Ramos (cell line): ENCODE measurements around the gene RAB33A.

Experiments used
- in situ Hi-C: fragments of 300-500 bp; cut with MboI; formaldehyde crosslinking; loops from one replicate; pipeline ENCODE4 v1.14.3; 2022; ENCODE audit warnings: low sequenced_read_pairs; ENCODE audit not compliant: unreplicated experiment

Gene RAB33A

DNA sequence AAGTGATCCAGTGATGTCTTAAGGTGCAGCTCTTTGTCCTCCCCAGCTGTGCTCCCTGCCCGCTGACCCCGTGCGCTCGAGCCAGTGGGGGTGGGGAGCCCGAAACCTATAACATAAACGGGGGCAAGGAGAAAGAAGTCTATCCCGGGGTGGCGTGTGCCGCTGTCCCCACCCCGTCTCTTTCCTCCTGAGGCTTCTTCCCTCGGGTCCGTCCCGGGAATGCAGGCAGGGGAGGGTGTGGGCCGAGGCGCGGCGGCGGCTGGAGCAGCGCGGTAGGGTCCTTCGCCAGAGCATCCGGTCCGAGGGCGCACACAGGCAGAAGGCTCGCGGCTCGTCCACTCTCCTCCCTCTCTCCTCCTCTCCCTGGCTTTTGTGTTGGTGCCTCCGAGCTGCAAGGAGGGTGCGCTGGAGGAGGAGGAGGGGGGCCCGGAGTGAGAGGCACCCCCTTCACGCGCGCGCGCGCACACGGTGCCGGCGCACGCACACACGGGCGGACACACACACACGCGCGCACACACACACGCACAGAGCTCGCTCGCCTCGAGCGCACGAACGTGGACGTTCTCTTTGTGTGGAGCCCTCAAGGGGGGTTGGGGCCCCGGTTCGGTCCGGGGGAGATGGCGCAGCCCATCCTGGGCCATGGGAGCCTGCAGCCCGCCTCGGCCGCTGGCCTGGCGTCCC lies at the start of gene RAB33A:
Gene RAB33A, plus strand, starts transcription at position 517 of the 681 bp plus-strand sequence. Its CDS starts 101 bp downstream, at position 618.
- in situ Hi-C loops: loop anchor here (10.0 kb wide), 1 partner anchor 87 kb away; no protein-coding TSS in a partner anchor

DNA sequence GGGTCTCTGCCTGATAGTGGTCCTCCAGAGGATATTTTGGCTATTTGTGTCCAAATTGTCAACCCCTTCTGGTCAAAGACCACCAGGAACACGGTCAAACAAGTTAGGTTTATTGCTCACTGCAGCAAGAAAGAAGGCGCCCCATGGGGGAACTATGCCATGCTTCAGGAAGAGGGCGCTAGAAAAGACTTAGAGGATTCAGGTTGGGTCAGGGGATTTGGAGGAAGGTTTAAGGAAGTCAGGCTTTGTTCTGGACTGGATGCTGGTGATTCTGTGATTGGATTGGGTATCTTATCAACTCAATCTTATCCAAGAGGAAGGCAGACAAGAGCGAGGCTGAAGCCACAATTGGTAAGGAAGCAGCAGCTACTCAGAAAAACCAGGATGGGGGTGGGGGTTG lies 47.2 kb upstream of the RAB33A start:
- in situ Hi-C loops: loop anchor here (5.0 kb wide), 1 partner anchor 42 kb away; no protein-coding TSS in a partner anchor

DNA sequence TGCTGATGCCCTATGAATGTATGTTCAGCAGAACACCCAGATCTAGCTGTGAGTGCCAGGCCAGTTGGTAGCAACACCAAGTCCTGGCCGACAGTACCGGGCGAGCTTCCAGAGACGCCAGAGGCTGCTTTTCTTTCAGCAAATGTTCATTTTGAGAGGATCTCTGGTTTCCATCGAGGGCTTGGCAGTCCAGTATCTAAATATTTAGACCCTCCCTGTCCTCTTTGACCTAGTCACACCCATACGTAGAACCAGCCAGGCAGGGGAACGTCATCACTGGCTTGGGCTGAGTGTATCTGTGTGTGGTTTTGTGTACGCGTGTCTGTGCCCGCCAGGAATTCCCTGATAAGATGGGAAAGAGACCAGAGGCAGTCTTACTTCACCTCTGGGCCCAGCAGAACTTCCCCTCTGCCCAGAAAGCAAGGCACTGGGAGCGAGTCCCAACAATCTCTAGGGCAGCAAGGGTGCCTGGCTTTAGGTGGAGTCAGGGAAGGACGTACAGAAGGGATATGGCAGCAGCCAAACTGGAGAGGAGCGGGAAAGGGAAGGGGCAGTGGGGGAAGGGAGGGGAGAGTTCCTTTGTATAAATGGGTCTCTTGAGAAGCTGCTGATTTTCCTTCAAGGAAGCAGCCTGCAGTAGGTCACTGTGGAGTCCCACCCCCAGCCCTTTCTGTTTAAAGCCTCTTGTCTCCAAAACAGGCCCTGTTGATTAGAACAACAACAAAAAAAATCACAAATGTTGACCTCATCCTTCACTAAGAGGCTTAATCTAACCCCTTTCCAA lies 46.5 kb upstream of the RAB33A start:
- in situ Hi-C loops: no loop called here

DNA sequence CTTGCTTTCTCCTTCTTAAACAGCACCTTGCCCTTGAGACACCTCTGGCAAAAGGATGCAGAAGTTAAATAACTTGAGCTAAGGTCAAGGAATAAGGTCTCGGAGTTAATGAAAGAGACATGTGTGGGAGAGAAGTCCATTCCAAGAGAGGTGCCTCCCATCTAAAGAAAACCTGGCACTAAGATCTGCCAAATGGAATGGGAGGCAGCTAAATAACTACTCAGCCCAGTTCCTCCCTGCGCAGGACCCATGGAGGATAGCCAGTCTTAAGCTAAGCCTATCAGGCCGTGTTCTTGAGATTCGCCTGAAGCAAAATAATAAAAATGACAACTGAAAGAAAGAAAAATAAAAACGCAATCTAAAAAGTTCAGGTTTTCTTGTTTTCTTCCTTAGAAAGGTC lies 40.8 kb upstream of the RAB33A start:
- in situ Hi-C loops: no loop called here

DNA sequence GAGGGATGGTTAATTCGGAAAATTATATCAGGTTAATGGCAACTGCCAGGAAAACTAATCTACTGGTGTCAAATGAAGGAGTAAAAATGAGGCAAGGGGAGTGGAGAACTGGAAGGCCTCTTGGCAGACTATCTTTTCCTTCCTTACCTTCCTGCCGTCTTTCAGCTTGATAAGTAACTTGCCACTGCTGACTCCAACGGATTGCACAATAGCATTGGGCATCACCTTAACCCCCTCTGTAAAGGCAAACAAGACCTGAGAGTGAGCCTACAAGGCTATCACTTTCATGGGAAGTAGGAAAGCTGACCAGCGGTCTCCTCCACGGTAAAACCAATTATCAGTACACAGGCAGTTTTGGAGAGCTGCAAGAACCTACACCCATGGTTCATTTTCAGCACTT lies 35.3 kb upstream of the RAB33A start:
- in situ Hi-C loops: no loop called here

DNA sequence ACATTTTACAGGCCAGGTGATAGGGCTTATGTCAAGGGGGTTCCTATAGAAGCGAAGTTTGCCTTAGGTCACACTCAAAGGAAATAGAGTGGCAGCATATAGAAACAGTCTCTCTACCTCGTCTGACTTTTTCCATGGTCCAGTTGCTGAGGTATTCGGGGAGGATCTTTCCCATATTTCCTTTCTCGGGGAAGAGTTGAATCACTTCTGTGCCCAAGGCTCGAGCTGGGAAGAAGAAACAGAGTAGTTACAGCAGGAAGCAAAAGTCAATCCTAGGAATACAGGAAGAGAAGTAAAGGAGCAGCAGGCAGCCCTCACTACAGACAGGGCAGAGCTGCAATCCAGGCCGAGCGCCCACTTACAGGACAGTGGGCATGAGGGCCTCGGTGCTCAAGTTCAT lies 34.8 kb upstream of the RAB33A start:
- in situ Hi-C loops: no loop called here

DNA sequence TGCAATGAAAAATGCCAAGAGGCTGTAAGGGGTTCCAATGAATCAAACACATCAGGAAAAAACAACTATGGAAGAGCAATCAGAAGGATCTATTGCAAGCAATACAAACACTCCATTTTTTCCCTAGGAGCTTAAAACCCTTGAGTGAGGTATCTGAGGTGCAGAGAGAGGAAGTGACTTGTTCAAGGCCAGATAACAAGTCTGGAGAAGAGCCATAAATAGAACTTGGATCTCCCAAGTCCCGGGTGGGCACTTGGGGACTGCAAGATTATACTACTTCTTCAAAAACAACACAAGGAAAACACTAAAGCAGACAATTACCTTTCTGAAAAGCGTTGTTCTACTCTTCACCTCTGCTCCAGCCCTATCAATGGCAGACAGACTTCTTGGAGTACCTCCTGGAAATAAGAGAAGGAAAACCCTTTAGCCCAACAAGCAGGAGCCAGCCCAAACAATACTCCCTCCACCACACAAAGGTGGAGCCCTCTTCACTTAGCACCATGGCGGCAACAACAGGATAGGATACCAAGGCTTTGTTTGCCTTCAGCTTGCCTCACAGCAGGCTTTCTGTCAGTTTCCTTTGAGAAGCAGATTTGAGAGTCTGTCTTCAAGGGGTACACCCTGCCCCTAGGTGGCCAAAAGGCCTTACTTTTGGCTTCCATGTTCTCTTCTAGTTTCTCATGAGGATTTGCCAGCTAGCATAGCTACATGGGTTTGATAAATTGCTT lies 32.1 kb upstream of the RAB33A start:
- in situ Hi-C loops: no loop called here

DNA sequence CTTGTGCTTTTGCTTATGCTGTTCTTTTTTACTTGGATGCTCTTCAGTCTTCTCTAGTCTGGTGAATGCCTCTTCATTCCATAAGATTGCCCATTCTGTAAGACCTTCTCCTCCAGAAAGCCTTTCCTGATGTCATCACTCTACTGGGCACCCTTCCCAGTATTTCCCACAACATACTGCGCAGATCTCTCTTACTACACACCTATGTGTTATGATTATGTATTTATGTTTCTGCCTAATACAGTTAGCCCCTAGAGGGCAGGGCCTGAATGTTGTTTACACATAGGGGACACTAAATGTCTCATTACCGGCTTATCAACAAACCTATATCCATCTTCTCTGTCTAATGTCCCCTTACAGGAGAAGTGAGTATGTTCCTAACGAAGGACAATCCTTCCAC lies 27.3 kb upstream of the RAB33A start:
- in situ Hi-C loops: no loop called here

DNA sequence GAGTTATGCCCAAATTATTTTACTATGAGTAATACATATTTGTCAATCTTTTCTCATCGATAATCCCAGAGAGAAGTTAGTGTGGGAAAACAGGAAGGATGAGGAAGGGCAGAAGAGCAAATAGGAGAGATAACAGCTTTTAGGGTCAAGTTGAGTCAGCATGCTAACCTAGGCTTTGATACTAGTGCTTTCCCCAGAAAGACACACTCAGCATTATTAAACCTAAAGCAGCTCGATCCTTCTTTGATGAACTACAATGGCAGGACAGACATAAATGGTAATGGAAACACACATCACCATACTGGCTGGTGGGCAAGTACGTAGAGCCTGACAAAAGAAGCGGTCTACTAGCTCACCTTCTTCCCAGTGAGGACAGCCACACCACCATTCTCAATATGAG lies 26.6 kb upstream of the RAB33A start:
- in situ Hi-C loops: no loop called here

DNA sequence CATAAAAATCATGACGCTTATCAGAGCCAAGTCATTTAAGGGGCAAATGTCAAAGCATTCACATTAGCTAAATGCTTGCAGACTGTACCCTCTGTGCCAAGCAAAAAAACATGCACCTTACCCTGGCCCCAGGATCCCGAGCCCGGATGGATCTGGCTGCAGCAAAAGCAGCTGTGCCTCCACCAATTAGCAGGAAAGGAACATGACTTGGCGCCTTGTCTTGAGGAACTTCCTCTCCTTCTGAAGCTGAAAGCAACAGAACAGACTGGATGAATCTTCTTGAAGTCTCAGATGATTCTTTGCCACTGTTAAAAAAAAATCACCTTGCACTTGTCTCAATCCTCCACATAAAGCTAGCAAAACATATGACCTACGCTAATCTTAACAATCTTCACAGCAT lies 24.1 kb upstream of the RAB33A start:
- in situ Hi-C loops: no loop called here

DNA sequence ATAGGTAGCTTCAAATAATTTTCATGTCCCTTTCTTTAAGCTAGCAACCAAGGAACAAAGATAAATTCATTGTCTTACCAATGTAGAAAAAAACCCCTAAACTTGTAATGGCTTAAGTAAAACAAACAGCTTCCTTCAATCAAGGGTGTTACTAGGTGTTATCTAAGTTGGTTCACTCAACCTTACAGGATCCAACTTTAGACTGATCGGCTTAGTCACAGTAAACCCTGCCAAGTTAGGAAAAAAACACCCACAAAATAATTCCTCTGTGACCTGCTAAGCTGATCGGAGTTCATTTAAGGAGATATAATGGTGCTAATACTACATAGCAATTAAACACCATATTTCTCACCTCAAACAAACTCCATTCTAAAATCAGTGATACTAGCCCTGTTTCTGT lies 16.2 kb upstream of the RAB33A start:
- in situ Hi-C loops: no loop called here

DNA sequence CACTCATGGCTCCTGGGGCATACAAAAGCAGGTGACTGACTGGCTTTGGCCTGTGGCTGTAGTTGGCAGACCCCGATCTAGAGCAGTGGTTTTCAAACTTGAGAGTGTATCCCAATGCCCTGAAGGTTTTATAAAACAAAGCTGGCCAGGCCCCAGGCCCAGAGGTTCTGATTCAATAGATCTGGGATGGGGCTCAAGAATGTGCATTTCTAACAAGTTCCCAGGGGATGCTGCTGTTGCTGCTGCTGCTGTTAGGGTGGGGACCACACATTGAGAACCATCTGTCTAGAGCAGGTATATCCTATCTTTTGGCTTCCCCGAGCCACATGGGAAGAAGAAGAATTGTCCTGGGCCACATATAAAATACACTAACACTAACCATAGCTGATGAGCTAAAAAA lies 13.5 kb upstream of the RAB33A start:
- in situ Hi-C loops: no loop called here

DNA sequence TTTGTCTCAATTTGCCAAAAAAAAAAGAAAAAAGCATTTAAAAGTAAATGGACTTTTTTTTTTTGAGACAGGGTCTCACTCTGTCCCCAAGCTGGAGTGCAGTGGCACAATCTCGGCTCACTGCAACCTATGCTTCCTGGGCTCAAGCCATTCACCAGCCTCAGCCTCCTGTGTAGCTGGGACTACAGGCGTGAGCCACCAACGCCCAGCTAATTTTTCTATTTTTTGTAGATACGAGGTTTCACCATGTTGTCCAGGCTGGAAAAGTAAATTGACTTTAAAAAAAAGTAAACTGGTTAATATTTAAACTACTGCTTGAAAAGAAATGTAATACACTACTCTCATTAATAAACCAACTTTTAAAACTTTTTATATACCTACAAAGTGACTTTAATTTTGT lies 12.0 kb upstream of the RAB33A start:
- in situ Hi-C loops: no loop called here

DNA sequence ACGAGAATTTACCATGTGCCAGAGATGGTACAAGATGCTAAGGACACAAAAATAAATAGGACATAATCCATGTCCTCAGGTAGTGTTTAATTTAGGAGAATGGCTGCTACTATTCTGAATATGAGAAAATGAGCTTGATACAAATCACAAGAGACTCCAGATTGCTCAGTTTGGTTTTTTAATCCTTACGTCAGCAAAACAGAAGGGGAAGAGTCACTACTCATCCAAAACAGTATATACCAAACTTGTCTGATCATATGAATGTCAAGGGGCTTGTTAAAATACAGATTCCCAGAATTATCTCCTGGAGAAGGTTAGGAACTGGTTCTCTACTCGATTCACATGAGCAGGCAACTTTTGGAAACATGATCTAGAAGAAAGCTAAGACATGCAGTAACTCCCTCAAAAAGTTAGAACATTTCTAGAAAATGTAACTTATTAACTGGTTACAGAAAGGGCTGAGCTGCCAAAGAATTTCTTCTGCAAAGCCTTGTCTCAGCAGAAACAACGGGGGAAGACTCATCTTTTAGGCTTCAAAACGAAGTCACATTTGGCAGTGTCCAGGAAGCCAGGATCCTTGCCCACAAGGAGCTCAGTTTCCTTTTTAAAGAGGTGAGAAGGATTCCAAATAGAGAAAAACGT lies 9.5 kb upstream of the RAB33A start:
- in situ Hi-C loops: no loop called here

DNA sequence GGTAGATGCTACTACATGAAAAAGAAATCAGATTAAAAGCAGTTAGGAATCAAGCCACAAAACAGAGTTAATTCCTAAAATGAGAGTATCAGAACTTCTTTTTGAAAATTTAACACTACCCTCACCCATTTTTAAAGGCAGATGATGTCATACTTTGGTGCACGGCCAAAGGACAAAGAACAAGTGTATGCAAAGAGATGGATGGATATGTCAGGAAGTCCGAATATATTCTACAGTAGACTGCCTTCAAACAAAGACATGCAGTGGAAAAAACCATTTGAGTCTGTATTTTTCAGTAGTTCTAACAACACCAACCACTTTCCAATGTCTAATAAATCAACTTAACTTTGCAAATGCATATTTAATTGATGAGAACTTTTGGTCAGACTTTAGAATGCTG lies 8.4 kb upstream of the RAB33A start:
- in situ Hi-C loops: no loop called here

DNA sequence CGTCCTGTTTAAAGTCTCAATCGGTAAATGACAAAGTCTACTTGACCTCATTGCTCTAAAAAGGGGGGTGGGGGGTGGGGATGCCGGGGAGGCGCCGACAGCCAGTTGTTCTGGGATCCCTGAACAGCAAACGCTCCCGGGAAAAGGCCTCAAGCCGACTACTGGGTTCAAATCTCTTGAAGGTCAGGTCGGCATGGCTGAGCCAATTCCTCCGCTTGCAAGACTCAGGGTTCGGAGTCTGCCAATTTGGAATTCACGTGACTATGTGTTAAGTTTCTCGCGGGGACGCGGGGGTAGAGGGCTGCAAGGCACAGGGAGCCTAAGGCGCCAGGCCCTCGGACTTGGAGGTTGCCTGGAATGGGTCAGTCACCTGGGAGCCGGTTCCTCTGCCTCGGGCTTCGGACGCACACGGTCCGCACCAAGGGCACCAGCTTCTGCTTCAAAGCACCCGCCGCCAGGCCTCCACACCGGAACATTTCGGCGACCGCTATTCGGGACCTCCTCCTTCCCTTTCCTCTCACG lies 6.5 kb upstream of the RAB33A start:
- in situ Hi-C loops: no loop called here

DNA sequence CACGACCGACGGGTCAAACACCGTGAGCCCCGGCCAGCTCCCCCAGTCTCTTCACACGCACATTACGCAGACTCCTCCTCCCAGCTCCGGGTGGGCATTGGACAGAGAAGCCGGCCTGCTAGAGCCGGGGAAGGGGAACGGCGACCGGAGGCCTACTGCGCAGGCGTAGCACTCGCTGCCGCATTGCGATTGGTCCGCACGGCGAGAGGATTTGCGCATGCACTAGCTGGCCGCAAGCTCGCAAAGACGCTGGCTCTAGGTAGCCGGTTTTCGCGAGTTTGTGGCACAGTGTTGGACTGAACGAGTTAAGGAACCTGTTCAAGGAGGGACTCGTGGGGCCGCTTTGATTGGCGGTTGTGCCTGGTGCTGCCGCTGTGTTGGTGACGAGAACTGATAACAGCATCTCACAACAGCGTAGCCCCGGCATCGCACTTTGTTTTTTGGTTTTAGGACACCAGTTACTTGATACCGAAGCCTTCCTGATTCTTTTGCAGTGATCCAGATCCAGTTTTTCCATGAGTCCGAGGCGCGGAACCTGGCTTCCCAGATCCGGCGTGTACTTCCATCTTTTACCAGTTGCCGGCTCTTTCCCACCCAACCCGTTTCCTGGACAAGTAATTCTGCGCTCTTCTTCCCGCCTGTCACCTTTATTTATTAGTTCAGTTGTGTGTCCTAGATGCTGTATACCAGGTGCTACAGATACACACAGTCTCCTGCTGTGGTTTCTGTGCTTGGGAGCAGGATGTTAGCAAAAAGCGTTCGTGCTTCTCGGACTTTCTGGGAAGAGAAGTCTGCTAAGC lies 5.9 kb upstream of the RAB33A start, which contains the start of gene AIFM1:
Gene AIFM1, minus strand, starts transcription at position 139 of the 800 bp plus-strand sequence. CDS start 185 bp downstream, outside the sequence.
- in situ Hi-C loops: no loop called here

DNA sequence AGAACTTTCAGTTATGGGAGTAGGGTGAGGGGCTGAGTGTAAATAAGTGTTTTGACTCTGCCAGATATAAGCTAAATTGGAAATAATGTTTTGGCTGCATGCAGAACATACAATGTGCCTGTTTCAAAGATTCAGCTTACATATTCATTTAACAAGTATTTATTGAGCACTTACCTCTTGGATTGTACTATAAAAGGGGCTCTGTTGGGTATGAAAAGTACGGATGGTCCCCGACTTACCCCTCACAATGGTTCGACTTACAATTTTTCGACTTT lies 5.3 kb upstream of the RAB33A start:
- in situ Hi-C loops: no loop called here

DNA sequence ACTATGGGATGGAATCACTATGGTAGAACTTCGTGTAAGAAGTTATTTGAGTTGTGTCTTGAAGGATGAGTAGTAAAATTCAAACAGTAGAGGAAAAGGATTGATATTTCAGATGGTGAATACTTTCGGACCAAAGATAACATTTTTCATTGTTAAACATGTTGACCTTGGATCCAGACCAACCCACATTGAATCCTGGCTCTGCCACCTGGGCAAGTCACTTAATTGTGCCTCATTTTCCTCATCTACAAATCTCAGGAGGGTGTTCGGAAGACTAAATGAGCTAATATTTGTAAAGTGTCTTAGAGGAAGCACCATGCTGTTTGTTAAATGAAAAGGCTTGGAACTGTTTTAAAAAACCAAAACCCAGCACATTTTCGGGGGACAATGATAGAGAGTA lies 4.7 kb upstream of the RAB33A start:
- in situ Hi-C loops: no loop called here
